Kidney (tissue), 14 donors: Measurements from ENCODE around the gene PYDC2. TPM values are rescaled to one million over a fixed set of nuclear protein-coding genes. Genes with fewer than 3 reads are reported as not detected.

Experiments
- DNase-seq, 5 donors: peaks; one replicate each; pipeline ENCODE4 v3.0.0-alpha.2; 2013 to 2020
- FAIRE-seq: peaks from 2 replicates; lab custom pipeline; 2012; peaks lifted over from hg19 to GRCh38; lab: Jason Lieb, UNC
- H3K27ac ChIP-seq, 2 donors: one replicate each; pipeline ENCODE4 v1.7.0; 2013; ENCODE audit warnings: low read depth in 2 of 2, low read length in 2 of 2, inconsistent platforms in 1 of 2
- H3K27me3 ChIP-seq: one replicate; pipeline ENCODE4 v1.7.1; 2013; ENCODE audit warnings: low read length, inconsistent platforms; ENCODE audit not compliant: control insufficient read depth, insufficient read depth
- H3K36me3 ChIP-seq, 3 donors: one replicate each; pipeline versions ENCODE4 v1.7.0 to v1.7.1; 2013; ENCODE audit warnings: low read length in 3 of 3, control low read depth in 1 of 3, inconsistent platforms in 1 of 3; ENCODE audit not compliant: insufficient read depth in 3 of 3, control insufficient read depth in 2 of 3
- H3K4me1 ChIP-seq, 3 donors: one replicate each; pipeline versions ENCODE4 v1.7.0 to v1.7.1; 2013; ENCODE audit warnings: low read length in 3 of 3, inconsistent platforms in 1 of 3, low read depth in 1 of 3; ENCODE audit not compliant: control insufficient read depth in 2 of 3, insufficient read depth in 2 of 3
- H3K4me3 ChIP-seq, 3 donors: one replicate each; pipeline versions ENCODE4 v1.7.0 to v1.8.1; 2013; ENCODE audit warnings: low read length in 3 of 3, control low read depth in 1 of 3, inconsistent platforms in 1 of 3
- H3K9ac ChIP-seq, 3 donors: one replicate each; pipeline versions ENCODE4 v1.7.0 to v1.7.1; 2013; ENCODE audit warnings: low read length in 3 of 3, control low read depth in 1 of 3, inconsistent platforms in 1 of 3
- H3K9me3 ChIP-seq, 3 donors: one replicate each; pipeline versions ENCODE4 v1.7.0 to v1.7.1; 2013; ENCODE audit warnings: low read length in 3 of 3, control low read depth in 1 of 3, inconsistent platforms in 1 of 3; ENCODE audit not compliant: control insufficient read depth in 2 of 3, insufficient read depth in 1 of 3
- intact Hi-C: fragments of 100-400 bp; cut with DNase I; formaldehyde crosslinking; loops from one replicate; pipeline ENCODE4 v1.11.1; 2022
- polyA plus RNA-seq: library from polyadenylated mRNA; stranded (reverse); fragments of 350-450 nt; fragmentation: Illumina TruSeq; extraction: RNeasy Lipid Tissue Mini Kit (QIAGEN cat#74804); gene quantifications from one replicate; pipeline ENCODE4 v1.2.3, GENCODE V29; 2014; ENCODE audit warnings: low read depth, low replicate concordance; ENCODE audit not compliant: insufficient read depth
- total RNA-seq: library from RNA; stranded (reverse); fragmentation: NEBNext Ultra II Directional; extraction: Animal tissue kit (Norgen Biotek cat#: 25700); gene quantifications from one replicate; pipeline ENCODE4 v1.2.1, GENCODE V29; 2021
- TF ChIP-seq, protein P1 (sequence below): IDR thresholded peaks from 3 replicates; pipeline ENCODE4 v1.5.1; 2012; ENCODE audit warnings: mild to moderate bottlenecking, moderate library complexity, borderline replicate concordance; ENCODE audit not compliant: insufficient read depth; ENCODE audit errors: extremely low read depth
- donor health status: control.
- donor health status: control.
- donor health status: control.
- donor health status: control.
- donor health status: control.
- donor health status: DM: yes; HTN: yes; CAD: no.
- donor health status: Normal renal cell carcinoma (clear cell type).

The PYDC2 gene
- total and polyA plus RNA-seq, 2 donors from 2014 or later: not detected

DNA sequence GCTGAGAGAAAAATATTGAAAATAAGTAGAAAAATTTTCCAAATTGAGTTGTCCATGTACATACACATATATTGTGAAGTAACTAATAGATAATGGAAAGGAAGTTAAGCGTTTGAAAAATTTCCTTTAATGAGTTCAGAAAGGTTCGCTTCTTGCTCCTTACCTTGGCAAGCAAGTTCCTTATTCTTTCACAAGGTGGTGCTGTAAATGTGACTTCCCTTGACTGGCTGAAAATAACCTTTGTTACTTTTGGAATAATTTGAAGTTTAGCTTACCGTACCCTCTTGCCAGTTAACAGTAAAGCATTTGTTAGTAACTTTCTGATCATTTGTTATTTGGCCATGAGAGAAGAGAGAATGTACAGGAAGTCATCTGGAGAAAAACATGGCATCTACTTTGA, 41.6 kb downstream of the PYDC2 start:
- H3K9ac ChIP-seq: no peak overlapping the region
- peaks cover 0 to 4% (median 0%) of the 10 kb centered on the region in 3 donors for H3K4me1 ChIP-seq
- TF ChIP-seq, protein P1, sequence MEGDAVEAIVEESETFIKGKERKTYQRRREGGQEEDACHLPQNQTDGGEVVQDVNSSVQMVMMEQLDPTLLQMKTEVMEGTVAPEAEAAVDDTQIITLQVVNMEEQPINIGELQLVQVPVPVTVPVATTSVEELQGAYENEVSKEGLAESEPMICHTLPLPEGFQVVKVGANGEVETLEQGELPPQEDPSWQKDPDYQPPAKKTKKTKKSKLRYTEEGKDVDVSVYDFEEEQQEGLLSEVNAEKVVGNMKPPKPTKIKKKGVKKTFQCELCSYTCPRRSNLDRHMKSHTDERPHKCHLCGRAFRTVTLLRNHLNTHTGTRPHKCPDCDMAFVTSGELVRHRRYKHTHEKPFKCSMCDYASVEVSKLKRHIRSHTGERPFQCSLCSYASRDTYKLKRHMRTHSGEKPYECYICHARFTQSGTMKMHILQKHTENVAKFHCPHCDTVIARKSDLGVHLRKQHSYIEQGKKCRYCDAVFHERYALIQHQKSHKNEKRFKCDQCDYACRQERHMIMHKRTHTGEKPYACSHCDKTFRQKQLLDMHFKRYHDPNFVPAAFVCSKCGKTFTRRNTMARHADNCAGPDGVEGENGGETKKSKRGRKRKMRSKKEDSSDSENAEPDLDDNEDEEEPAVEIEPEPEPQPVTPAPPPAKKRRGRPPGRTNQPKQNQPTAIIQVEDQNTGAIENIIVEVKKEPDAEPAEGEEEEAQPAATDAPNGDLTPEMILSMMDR: peak; percentile 33
- FAIRE-seq (no peak), DNase-seq (peak in 2 of 5 donors; percentile 10 to 12)
- no peaks in the 10 kb centered on the region for H3K27me3 ChIP-seq
- H3K27ac ChIP-seq: no peak overlapping the region
- H3K36me3 ChIP-seq: no peaks in the 10 kb centered on the region
- H3K9me3 ChIP-seq: no peaks in the 10 kb centered on the region
- intact Hi-C loops: no loop called here
- H3K4me3 ChIP-seq: no peak overlapping the region

DNA sequence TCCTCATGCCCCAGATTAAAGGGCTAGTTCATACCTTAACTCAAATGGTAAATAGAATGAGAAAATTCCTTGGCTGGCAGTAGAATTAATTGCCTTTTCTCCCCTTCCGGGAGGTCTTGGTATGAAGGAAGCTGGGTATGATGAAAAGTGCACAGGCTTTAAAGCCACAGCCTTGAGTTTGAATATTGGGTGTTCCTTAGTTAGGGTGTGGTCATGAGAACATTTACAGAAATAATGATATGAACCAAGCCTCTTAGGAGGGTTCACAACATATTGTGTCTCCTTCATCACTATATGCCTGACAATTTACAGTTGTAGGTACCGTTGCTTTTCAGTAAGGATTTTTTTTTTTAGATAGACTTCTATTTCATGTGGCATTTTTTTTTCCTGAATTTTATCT, 48.1 kb downstream of the PYDC2 start:
- TF ChIP-seq, protein P1: no peak
- H3K9ac ChIP-seq: no peak overlapping the region
- intact Hi-C loops: no loop called here
- no peaks in the 10 kb centered on the region for H3K27me3 ChIP-seq
- FAIRE-seq (no peak), DNase-seq (no peak)
- no peaks in the 10 kb centered on the region for H3K4me1 ChIP-seq
- no peaks in the 10 kb centered on the region for H3K9me3 ChIP-seq
- H3K27ac ChIP-seq: no peak overlapping the region
- H3K4me3 ChIP-seq: no peak overlapping the region
- H3K36me3 ChIP-seq: no peaks in the 10 kb centered on the region

Other genes starting within 250 kb of the PYDC2 start
- gene CCDC50, start 131.8 kb upstream of the PYDC2 start, total RNA-seq: 105 TPM
- 34.7 TPM for gene CCDC50, start 131.8 kb upstream of the PYDC2 start, polyA plus RNA-seq
- gene UTS2B, start 130.6 kb upstream of the PYDC2 start, total RNA-seq: 0.41 TPM
- not detected for gene UTS2B, start 130.6 kb upstream of the PYDC2 start, polyA plus RNA-seq